H1 (cell line): ENCODE measurements around the gene PIGL. TPM values are rescaled to one million over a fixed set of nuclear protein-coding genes. Genes with fewer than 3 reads are reported as not detected.

Experiments
- BCL11A ChIP-seq, 2 experiments: IDR thresholded peaks; one replicate each; pipeline ENCODE4 v1.6.1; 2011; ENCODE audit warnings: low read depth in 2 of 2, low read length in 2 of 2, mild to moderate bottlenecking in 2 of 2
- NANOG ChIP-seq: IDR thresholded peaks from 2 replicates; pipeline ENCODE4 v1.6.1; 2011; ENCODE audit warnings: low read length, low read depth, mild to moderate bottlenecking, inconsistent platforms; ENCODE audit not compliant: insufficient read depth, poor library complexity, severe bottlenecking
- SP1 ChIP-seq: IDR thresholded peaks from 2 replicates; pipeline ENCODE4 v1.6.1; 2011; ENCODE audit warnings: low read depth, low read length
- SP4 ChIP-seq: IDR thresholded peaks from 2 replicates; pipeline ENCODE4 v1.6.1; 2012; ENCODE audit warnings: low read length, inconsistent platforms
- polyA plus RNA-seq, 7 experiments: library from polyadenylated mRNA; depleted of rRNA in 3 of 7; stranded (reverse) in 5 of 7; unstranded in 2 of 7; fragments of >200 nt in 5 of 7; fragments of 200-250 nt in 2 of 7; gene quantifications; 1 replicate in 5 of 7; 2 replicates in 1 of 7; 4 replicates in 1 of 7; pipeline versions ENCODE4 v1.2.1 to v1.2.3, GENCODE V29; 2011 to 2013; ENCODE audit warnings: missing spikeins in 2 of 7, mixed read lengths in 2 of 7
- total RNA-seq: library from RNA; stranded (reverse); fragmentation: NEBNext Ultra II Directional; extraction: Animal tissue kit (Norgen Biotek cat#: 25700); gene quantifications from 2 replicates; pipeline ENCODE4 v1.2.1, GENCODE V29; 2021

Gene PIGL
- total and polyA plus RNA-seq, 2 of the 8 experiments (the other 6 are each of a cell fraction or from before 2014, with no cell fraction given): 28.4 to 30.8 TPM

- TF ChIP-seq NANOG (peak; percentile 73), SP1 (peak; percentile 60; the same call in 1 of the 2 replicates), BCL11A (IDR thresholded peaks at IDR 0.05; ENCODE audit: low read depth in 2 of 2, low read length in 2 of 2) (no peak), SP4 (no peak)
These were observed 69.3 kb downstream of the PIGL start (continued) for GRCh38 chr17:16286009-16286946.
